Hepatocyte (in vitro differentiated cells): ENCODE measurements around the gene WASF2. TPM values are rescaled to one million over a fixed set of nuclear protein-coding genes. Genes with fewer than 3 reads are reported as not detected.
"Not testable (repeated sequence)": the region's sequence is repeated elsewhere in the genome, so short reads cannot be mapped to it uniquely, and the experiment has no call there.

Experiments used
- DNase-seq: peaks from one replicate; pipeline ENCODE4 v3.0.0-alpha.2; 2016; ENCODE audit warnings: low spot score
- H2AFZ ChIP-seq: fragments of 200-600 bp; sonication (generic); 2 replicates; pipeline ENCODE4 v1.6.0; 2016; ENCODE audit warnings: antibody characterized with exemption, mild to moderate bottlenecking
- H3K27ac ChIP-seq: fragments of 200-600 bp; sonication (generic); 2 replicates; pipeline ENCODE4 v1.5.1; 2016; ENCODE audit warnings: mild to moderate bottlenecking
- H3K27me3 ChIP-seq: fragments of 200-600 bp; sonication (generic); 2 replicates; pipeline ENCODE4 v1.6.1; 2016
- H3K36me3 ChIP-seq: fragments of 200-600 bp; sonication (generic); replicated peaks from 2 replicates; pipeline ENCODE4 v1.5.1; 2016; ENCODE audit warnings: low read depth; ENCODE audit not compliant: insufficient read depth
- H3K4me1 ChIP-seq: fragments of 200-600 bp; sonication (generic); 2 replicates; pipeline ENCODE4 v1.5.1; 2016; ENCODE audit warnings: mild to moderate bottlenecking, moderate library complexity; ENCODE audit not compliant: insufficient read depth
- H3K4me2 ChIP-seq: fragments of 200-600 bp; sonication (generic); 2 replicates; pipeline ENCODE4 v1.6.0; 2016
- H3K4me3 ChIP-seq: fragments of 200-600 bp; sonication (generic); 2 replicates; pipeline ENCODE4 v1.5.1; 2016; ENCODE audit warnings: mild to moderate bottlenecking
- H3K79me2 ChIP-seq: fragments of 200-600 bp; sonication (generic); 2 replicates; pipeline ENCODE4 v1.6.0; 2017; ENCODE audit warnings: mild to moderate bottlenecking
- H3K9me2 ChIP-seq: fragments of 200-600 bp; sonication (generic); replicated peaks from 2 replicates; pipeline ENCODE4 v1.6.0; 2017; ENCODE audit warnings: mild to moderate bottlenecking; ENCODE audit not compliant: insufficient read depth
- H3K9me3 ChIP-seq: fragments of 200-600 bp; sonication (generic); 2 replicates; pipeline ENCODE4 v1.5.1; 2016; ENCODE audit warnings: low read depth, mild to moderate bottlenecking
- H4K20me1 ChIP-seq: fragments of 200-600 bp; sonication (generic); 2 replicates; pipeline ENCODE4 v1.6.0; 2016; ENCODE audit warnings: mild to moderate bottlenecking; ENCODE audit not compliant: insufficient read depth, poor library complexity, severe bottlenecking
- EZH2 ChIP-seq: fragments of 200-600 bp; sonication (generic); IDR thresholded peaks from 2 replicates; pipeline ENCODE4 v1.6.1; 2016; ENCODE audit warnings: antibody characterized with exemption, mild to moderate bottlenecking, borderline replicate concordance
- EZH2phosphoT487 ChIP-seq: fragments of 200-600 bp; sonication (generic); IDR thresholded peaks from one replicate; pipeline ENCODE4 v1.6.1; 2018; ENCODE audit warnings: antibody characterized with exemption, mild to moderate bottlenecking, low read depth, moderate library complexity; ENCODE audit not compliant: unreplicated experiment, severe bottlenecking
- WGBS: methylation state at CpG from one replicate; pipeline ENCODE4 v1.1.6; 2016; ENCODE audit warnings: low lambda C conversion rate; ENCODE audit errors: missing lambda C conversion rate; 5-methylcytosine and 5-hydroxymethylcytosine counted together
- polyA plus RNA-seq: library from polyadenylated mRNA; unstranded; fragments of >200 nt; fragmentation: Nextera tagmentation; extraction: Ambion mirVana; gene quantifications from 2 replicates; pipeline ENCODE4 v1.2.1, GENCODE V29; 2016
- total RNA-seq: library from RNA; depleted of rRNA; stranded (reverse); fragments of >200 nt; gene quantifications from 2 replicates; pipeline ENCODE4 v1.2.3, GENCODE V29; 2014
- TF ChIP-seq, protein P1 (sequence below): fragments of 200-600 bp; sonication (generic); IDR thresholded peaks from 2 replicates; pipeline ENCODE4 v1.5.1; 2016; ENCODE audit warnings: antibody characterized with exemption, mild to moderate bottlenecking; ENCODE audit not compliant: poor library complexity

The WASF2 gene
- total RNA-seq, result 25.2 and 28.5 TPM in 2 replicates
- polyA plus RNA-seq, result 45.6 and 61.1 TPM in 2 replicates

- 3% methylated on average over 50 of the region's 50 CpGs for WGBS
- H3K4me1 ChIP-seq, result peaks cover 8% of the 10 kb centered on the region
Observed at GRCh38 chr1:27489973-27490741, at the start of gene WASF2. TSS of gene WASF2 (minus strand) at chr1:27490167. CDS start at chr1:27428890, 61,277 bp downstream.

DNA sequence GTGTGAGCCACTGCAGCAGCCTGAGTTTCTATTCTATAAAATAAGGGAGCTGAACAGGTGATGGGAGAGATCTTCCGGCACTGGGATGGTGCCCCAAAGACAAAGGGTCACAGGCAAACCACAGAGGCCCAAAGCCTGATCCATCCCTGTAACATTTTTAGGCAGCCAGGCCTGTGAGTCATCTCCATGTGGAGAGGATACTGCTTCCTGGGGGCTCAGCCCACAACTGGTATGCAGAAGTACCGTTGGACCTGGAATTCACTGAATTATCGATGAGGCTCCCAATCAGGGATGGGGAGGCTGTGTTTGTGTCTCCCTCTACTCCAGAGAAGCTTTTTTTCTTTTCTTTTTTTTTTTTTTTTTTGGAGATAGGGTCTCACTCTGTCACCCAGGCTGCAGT is 48.8 kb upstream of the WASF2 start:
- Histone ChIP-seq H3K9me2 (no peaks in the 10 kb centered on the region), H3K4me3 (no peak overlapping the region), H3K27ac (peak overlapping the region; percentile 77), H2AFZ (no peak overlapping the region), H4K20me1 (no peaks in the 10 kb centered on the region), H3K79me2 (peaks cover 71% of the 10 kb centered on the region), H3K4me1 (peaks cover 72% of the 10 kb centered on the region), H3K27me3 (no peaks in the 10 kb centered on the region), H3K9me3 (no peaks in the 10 kb centered on the region), H3K36me3 (no peaks in the 10 kb centered on the region), H3K4me2 (no peak overlapping the region)
- TF ChIP-seq EZH2phosphoT487, result no peak
- TF ChIP-seq EZH2, result no peak
- TF ChIP-seq, protein P1, sequence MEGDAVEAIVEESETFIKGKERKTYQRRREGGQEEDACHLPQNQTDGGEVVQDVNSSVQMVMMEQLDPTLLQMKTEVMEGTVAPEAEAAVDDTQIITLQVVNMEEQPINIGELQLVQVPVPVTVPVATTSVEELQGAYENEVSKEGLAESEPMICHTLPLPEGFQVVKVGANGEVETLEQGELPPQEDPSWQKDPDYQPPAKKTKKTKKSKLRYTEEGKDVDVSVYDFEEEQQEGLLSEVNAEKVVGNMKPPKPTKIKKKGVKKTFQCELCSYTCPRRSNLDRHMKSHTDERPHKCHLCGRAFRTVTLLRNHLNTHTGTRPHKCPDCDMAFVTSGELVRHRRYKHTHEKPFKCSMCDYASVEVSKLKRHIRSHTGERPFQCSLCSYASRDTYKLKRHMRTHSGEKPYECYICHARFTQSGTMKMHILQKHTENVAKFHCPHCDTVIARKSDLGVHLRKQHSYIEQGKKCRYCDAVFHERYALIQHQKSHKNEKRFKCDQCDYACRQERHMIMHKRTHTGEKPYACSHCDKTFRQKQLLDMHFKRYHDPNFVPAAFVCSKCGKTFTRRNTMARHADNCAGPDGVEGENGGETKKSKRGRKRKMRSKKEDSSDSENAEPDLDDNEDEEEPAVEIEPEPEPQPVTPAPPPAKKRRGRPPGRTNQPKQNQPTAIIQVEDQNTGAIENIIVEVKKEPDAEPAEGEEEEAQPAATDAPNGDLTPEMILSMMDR, result no peak
- WGBS, result 54% methylated on average over 3 of the region's 3 CpGs
- DNase-seq, result no peak

More at GRCh38 chr1:27489973-27490741, at the start of gene WASF2:
- TF ChIP-seq EZH2phosphoT487, result no peak
- no peak for TF ChIP-seq EZH2
- TF ChIP-seq, protein P1, result no peak
- DNase-seq, result peak; percentile 98
- H3K9me3 ChIP-seq, result no peaks in the 10 kb centered on the region
- H3K4me3 ChIP-seq, result peak within 1 kb of the TSS; percentile 87
- H3K27ac ChIP-seq, result peak within 1 kb of the TSS; percentile 96
- peak within 1 kb of the TSS; percentile 54 for H2AFZ ChIP-seq
- peak within 1 kb of the TSS; percentile 86 for H3K4me2 ChIP-seq
- H4K20me1 ChIP-seq, result peaks cover 25% of the 10 kb centered on the region
- no peaks in the 10 kb centered on the region for H3K36me3 ChIP-seq
- no peaks in the 10 kb centered on the region for H3K9me2 ChIP-seq
- H3K79me2 ChIP-seq, result peaks cover 44% of the 10 kb centered on the region
- no peaks in the 10 kb centered on the region for H3K27me3 ChIP-seq

DNA sequence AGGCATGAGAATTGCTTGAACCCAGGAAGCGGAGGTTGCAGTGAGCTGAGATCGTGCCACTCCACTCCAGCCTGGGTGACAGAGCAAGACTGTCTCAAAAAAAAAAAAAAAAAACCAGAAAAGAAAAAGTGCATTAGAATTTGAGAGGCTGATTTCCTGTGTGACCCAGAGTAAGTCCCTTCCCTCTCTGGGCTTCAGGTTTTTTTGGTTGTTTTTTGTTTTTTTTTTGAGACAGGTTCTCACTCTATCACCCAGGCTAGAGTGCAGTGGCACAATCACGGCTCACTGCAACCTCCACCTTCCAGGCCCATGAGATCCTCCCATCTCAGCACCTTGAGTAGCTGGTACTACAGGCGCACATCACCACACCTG is 48.3 kb upstream of the WASF2 start:
- not testable (repeated sequence) for H3K9me3 ChIP-seq, H3K27me3 ChIP-seq, H3K4me2 ChIP-seq, H3K9me2 ChIP-seq, H4K20me1 ChIP-seq, H2AFZ ChIP-seq, H3K4me3 ChIP-seq, H3K36me3 ChIP-seq, DNase-seq
- H3K79me2 ChIP-seq, result peaks cover 70% of the 10 kb centered on the region
- WGBS, result 94% methylated on average over 4 of the region's 4 CpGs
- peaks cover 67% of the 10 kb centered on the region for H3K4me1 ChIP-seq
- H3K27ac ChIP-seq, result peak overlapping the region; percentile 77

GRCh38 chr1:27536767-27537166 is 46.8 kb upstream of the WASF2 start:
- Histone ChIP-seq H3K36me3 (no peaks in the 10 kb centered on the region), H3K4me2 (peak overlapping the region; percentile 64), H3K4me1 (peaks cover 56% of the 10 kb centered on the region), H2AFZ (no peak overlapping the region), H4K20me1 (no peaks in the 10 kb centered on the region), H3K4me3 (no peak overlapping the region), H3K9me3 (no peaks in the 10 kb centered on the region), H3K79me2 (peaks cover 69% of the 10 kb centered on the region), H3K27me3 (no peaks in the 10 kb centered on the region), H3K27ac (peak overlapping the region; percentile 77), H3K9me2 (no peaks in the 10 kb centered on the region)
- TF ChIP-seq, protein P1, result no peak
- TF ChIP-seq EZH2 (no peak), EZH2phosphoT487 (no peak)
- 15% methylated on average over 11 of the region's 11 CpGs for WGBS
- peak; percentile 80 for DNase-seq
